Fibroblast of pulmonary artery (primary cell): Measurements from ENCODE around the gene C9orf43.

ENCODE experiments used
- DNase-seq: peaks from one replicate; pipeline ENCODE4 v3.0.0-alpha.2; 2010; ENCODE audit warnings: low read depth
- H3K4me3 ChIP-seq: replicated peaks from 2 replicates; pipeline ENCODE4 v1.5.1; 2011; ENCODE audit warnings: low read depth, mild to moderate bottlenecking, control low read depth, low read length, moderate library complexity
- CTCF ChIP-seq: IDR thresholded peaks from 2 replicates; pipeline ENCODE4 v1.5.1; 2011; ENCODE audit warnings: mild to moderate bottlenecking, control low read depth, low read length, inconsistent platforms; ENCODE audit errors: missing control alignments

C9orf43 gene

GRCh38 chr9:113421726-113422125 lies 11.2 kb downstream of the C9orf43 start:
- DNase-seq: no peak
- TF ChIP-seq CTCF: no peak
- no peak overlapping the region for H3K4me3 ChIP-seq

- TF ChIP-seq CTCF: no peak
- H3K4me3 ChIP-seq: no peak overlapping the region
- no peak for DNase-seq
These were observed 14.5 kb downstream of the C9orf43 start for GRCh38 chr9:113425072-113425471.

GRCh38 chr9:113426701-113427100 lies 16.2 kb downstream of the C9orf43 start:
- TF ChIP-seq CTCF: no peak
- no peak overlapping the region for H3K4me3 ChIP-seq

GRCh38 chr9:113427629-113428028 lies 17.1 kb downstream of the C9orf43 start:
- no peak overlapping the region for H3K4me3 ChIP-seq
- peak; percentile 76 for DNase-seq
- TF ChIP-seq CTCF: no peak

More at GRCh38 chr9:113426701-113427100, 16.2 kb downstream of the C9orf43 start:
- DNase-seq: peak; percentile 51

GRCh38 chr9:113428062-113428615 lies 17.6 kb downstream of the C9orf43 start:
- peak; percentile 16 for DNase-seq

GRCh38 chr9:113431191-113431590 lies 20.6 kb downstream of the C9orf43 start:
- no peak for TF ChIP-seq CTCF
- DNase-seq: no peak
- H3K4me3 ChIP-seq: no peak overlapping the region

More at GRCh38 chr9:113428062-113428615, 17.6 kb downstream of the C9orf43 start:
- no peak overlapping the region for H3K4me3 ChIP-seq
- TF ChIP-seq CTCF: no peak
